ENCODE measurements around the gene HIPK2.

DNA sequence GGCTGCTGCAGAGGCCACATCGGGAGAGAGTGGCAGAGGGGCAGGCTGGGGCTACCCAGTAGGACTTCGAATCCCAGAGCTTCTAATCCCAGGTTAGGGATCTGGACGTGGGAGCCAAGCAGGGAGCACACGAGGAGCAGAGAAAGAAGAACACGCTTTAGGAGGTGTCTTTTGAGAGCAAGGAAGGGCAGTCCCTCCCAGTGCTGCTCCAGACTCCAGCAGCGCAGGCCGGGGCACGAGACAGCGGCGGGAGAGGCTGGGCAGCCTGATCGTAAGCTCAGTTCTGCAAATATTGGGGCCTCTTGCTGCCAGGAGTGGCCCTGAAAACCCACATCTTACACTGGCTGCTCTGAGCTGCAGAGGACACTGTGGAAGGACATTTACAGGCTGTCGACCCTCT, 75.9 kb downstream of the HIPK2 start:
- TF ChIP-seq, protein P1, sequence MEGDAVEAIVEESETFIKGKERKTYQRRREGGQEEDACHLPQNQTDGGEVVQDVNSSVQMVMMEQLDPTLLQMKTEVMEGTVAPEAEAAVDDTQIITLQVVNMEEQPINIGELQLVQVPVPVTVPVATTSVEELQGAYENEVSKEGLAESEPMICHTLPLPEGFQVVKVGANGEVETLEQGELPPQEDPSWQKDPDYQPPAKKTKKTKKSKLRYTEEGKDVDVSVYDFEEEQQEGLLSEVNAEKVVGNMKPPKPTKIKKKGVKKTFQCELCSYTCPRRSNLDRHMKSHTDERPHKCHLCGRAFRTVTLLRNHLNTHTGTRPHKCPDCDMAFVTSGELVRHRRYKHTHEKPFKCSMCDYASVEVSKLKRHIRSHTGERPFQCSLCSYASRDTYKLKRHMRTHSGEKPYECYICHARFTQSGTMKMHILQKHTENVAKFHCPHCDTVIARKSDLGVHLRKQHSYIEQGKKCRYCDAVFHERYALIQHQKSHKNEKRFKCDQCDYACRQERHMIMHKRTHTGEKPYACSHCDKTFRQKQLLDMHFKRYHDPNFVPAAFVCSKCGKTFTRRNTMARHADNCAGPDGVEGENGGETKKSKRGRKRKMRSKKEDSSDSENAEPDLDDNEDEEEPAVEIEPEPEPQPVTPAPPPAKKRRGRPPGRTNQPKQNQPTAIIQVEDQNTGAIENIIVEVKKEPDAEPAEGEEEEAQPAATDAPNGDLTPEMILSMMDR (IDR thresholded peaks at IDR 0.05): no peak
- no peak for TF ChIP-seq POLR2A (IDR thresholded peaks at IDR 0.05)

All from stomach (tissue), 4 donors.